Measurements from ENCODE around the gene FAM229A.
"Not testable (repeated sequence)": the region's sequence is repeated elsewhere in the genome, so short reads cannot be mapped to it uniquely, and the experiment has no call there.

The FAM229A gene, protein sequence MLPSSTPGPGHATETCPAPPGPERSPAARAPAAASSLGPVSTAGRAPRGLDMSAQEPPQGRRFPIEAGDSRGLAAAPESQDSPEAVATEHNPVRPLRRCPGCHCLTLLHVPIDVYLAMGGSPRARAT
- long read RNA-seq, donor 1, transcript FAM229A-202 (2 exons, 2,759 nt) = major isoform, 6 of 13 reads
- long read RNA-seq, donor 1, partial matches to known transcripts = 5 of 13 reads
- long read RNA-seq, donor 1, other reads (novel, unspliced or antisense) = 0 of 13 reads
- long read RNA-seq, donor 2, partial matches to known transcripts = 0 of 4 reads
- long read RNA-seq, donor 2, other reads (novel, unspliced or antisense) = 0 of 4 reads
- long read RNA-seq, donor 3, partial matches to known transcripts = 0 of 2 reads
- long read RNA-seq, donor 3, other reads (novel, unspliced or antisense) = 0 of 2 reads
- long read RNA-seq, donor 4, partial matches to known transcripts = 0 of 3 reads
- long read RNA-seq, donor 4, other reads (novel, unspliced or antisense) = 0 of 3 reads
- long read RNA-seq, donor 5, partial matches to known transcripts = 0 of 4 reads
- long read RNA-seq, donor 5, other reads (novel, unspliced or antisense) = 0 of 4 reads
- long read RNA-seq, donor 6, partial matches to known transcripts = 0 of 7 reads
- long read RNA-seq, donor 6, other reads (novel, unspliced or antisense) = 0 of 7 reads
- long read RNA-seq, donor 7, transcript FAM229A-204 (3 exons, 699 nt) = major isoform, 6 of 10 reads
- long read RNA-seq, donor 7, partial matches to known transcripts = 0 of 10 reads
- long read RNA-seq, donor 7, other reads (novel, unspliced or antisense) = 0 of 10 reads
- long read RNA-seq, donor 8, partial matches to known transcripts = 0 of 5 reads
- long read RNA-seq, donor 8, other reads (novel, unspliced or antisense) = 0 of 5 reads

DNA sequence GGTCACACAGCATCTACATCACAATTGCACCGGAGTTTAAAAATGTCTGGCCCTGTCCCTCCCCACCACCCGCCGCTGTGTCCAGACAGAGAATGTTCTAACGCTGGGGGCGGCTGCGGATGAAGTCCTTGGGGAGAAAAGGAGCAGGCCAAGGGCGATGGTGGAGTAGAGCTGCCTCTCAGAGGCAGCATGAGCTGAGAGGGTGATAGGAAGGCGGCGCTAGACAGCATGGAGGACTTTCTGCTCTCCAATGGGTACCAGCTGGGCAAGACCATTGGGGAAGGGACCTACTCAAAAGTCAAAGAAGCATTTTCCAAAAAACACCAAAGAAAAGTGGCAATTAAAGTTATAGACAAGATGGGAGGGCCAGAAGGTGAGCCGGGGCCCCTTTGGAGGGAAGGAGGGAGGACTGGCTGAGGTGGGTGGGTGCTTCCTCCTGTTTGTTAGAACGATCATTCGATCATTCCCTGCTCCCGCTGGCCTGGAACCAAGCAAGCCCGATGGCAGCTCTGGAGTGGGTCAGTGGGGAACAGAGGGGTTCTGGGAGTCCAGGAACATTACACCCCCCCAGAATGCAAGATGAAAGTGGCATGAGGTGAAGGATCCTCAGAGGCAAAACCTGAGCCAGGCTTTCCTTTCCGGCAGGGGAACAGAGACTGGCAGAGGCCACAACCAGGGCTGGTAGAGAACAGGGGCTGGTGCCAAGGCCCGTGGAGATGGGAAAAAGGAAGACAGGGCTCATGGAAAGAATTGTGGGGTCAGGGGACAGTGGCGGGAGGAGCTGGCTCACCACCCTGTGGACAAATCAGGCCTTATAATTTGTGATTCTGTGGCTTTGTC lies at the start of gene FAM229A, which contains the start of gene TSSK3:
FAM229A (minus strand) TSS at position 12 of the 840 bp plus-strand sequence. CDS start 394 bp downstream, outside the sequence.
TSSK3 (plus strand) TSS at position 66 of the 840 bp plus-strand sequence; CDS start at position 229, 163 bp downstream.
- no peak for DNase-seq

DNA sequence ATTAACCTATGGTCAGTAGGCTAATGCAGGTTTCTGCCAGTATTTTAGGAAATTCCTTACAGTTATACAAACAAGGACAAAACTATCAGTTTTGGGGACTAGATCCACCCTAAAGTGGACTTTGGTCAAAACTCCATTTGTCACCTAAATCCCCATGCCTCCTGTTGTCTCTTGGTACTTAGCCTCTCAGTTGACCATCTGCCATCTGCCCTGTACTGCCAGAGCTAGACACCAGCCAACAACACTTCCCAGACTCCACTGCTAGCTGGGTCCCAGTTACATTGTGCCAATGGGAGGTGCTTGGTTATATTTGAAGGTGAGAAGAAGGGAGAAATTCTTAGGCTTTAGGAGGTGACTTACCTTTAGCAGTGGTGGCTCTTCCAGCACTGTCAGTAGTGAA lies 49.0 kb upstream of the FAM229A start:
- no peak for DNase-seq

DNA sequence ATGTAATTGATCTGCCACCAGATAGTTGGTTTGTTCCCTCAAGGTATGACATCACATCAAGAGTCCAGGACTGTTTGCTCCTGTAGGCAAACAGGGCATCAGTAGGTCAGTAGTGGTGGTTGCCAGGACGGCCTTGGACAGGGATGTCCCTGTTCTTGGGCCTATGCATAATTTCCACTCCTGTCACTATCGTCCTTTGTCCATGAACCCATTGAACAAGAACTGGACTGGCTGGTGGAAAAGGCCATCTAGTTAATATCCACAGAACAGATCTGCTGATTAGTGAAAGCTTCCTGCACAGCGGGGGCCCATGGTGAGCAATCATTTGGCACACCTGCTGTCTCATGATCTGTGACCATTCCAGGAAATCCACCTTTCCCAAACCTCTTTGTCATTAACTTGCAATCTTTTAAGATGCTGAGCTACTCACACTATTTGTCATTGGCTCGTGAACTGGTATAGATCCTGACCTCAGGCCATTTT lies 44.4 kb upstream of the FAM229A start:
- no peak for DNase-seq

DNA sequence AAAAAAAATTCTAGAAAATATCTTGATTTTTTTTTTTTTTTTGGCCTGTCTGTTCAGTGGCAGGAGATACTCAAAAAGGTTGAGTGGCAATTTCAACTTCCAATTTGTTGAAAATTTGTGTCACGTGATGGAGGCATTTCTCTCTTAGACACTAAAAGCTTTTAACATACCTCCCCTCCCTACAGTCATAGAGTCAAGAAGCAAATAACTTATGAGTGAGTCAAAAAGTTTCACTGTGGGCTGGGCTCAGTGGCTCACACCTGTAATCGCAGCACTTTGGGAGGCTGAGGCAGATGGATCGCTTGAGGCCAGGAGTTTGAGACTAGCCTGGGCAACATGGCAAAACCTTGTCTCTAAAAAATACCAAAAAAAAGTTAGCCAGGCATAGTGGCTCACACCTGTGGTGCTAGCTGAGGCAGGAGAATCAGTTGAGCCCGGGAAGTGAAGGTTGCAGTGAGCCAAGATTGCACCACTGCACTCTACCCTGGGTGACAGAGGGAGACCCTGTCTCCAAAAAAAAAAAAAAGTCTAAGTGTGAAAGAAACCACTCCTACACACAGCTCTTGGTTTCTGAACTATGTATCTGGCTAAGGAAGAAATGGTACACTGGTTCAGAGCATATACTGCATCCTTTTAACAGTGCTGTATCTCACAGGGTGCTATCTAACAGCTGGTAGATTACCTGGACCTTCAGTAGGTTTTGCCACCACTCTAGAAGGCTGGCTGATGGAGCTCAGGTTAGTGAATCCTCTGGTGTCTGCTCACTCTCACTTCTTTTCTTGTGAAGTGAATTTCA lies 43.6 kb upstream of the FAM229A start:
- no peak for DNase-seq

DNA sequence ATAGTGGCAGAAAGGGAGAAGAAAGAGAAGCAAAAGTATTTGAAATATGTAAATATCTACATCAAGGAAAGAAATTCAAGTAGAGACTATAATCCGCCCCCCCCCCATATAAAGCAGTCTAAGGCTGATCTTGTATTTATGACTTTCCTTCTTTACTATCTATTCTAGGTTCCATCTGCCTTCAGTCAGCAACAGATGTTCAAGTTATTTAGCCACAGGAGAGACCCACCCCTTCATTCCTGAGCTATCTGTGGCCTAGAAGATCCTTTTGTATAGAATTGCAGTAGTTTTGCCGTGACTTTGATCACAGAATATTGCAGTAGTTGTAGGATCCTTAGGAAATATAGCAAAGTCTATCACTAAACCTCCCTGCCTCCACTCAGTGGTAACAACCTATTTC lies 42.7 kb upstream of the FAM229A start:
- no peak for DNase-seq

DNA sequence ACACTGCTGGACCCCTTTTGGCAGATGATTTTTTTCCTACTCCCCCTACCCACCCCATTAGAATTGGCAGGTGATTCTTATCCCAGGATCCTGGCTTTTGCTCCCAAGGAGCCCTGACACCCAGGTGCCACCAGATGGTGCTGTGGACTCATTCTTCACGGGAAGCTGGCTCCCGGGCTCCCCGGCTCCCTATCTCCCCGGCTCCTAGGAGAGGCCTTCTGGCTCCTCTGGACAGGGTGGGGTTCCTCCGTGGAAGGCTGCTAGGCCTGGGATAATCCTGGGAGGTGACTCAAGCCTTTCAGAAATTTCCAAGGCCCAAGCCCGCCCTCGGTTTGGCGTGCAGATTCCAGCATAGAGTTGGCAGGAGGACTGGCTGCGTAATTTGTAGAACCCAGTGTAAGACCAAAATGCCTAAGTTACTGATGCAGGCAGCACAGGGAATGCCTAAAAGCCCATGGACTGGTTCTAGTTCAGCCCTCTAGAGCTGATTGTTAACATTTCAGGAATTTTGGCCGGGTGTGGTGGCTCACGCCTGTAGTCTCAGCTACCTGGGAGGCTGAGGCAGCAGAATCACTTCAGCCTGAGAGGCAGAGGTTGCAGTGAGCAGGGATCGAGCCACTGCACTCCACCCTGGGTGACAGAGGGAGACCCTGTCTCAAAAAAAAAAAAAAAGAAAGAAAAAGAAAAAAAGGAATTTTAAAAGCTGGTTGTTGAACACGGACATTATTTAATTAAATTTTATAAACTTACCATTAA lies 38.8 kb upstream of the FAM229A start:
- peak; percentile 63 for DNase-seq

DNA sequence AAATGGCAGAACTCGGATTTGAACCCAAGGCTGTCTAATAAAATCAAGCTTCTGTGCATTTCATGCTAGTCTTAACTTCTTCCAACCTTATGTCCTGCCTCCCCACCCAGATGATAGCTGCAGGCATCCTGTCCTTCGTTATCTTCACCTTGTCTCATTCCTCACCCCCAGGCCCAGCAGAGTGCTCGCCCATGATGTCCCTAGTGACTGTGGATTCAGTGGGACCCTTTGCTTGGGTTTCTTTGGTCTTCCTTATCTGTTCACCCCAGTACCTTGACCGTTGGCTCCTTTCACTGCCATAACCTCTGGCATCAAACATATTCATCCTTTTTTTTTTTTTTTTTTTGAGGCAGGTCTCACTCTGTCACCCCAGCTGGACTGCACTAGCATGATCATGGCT lies 37.6 kb upstream of the FAM229A start:
- no peak for DNase-seq

DNA sequence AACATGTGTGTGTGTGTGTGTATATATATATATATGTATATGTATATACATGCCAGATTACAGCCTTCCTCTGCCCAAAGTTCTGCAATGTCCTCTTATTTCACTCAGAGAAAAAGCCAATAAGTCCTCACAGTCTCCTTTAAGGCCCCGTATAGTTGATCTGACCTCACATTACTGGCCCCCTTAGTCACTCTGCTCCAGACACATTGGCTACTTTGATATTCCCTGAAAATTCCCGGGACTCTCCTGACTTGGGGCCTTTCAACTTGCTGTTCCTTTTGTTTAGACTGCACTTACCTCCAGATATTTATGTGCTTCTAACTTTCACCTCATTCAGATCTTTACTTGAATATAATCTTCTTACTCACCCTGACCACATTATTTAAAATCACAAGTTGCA lies 36.1 kb upstream of the FAM229A start:
- no peak for DNase-seq

DNA sequence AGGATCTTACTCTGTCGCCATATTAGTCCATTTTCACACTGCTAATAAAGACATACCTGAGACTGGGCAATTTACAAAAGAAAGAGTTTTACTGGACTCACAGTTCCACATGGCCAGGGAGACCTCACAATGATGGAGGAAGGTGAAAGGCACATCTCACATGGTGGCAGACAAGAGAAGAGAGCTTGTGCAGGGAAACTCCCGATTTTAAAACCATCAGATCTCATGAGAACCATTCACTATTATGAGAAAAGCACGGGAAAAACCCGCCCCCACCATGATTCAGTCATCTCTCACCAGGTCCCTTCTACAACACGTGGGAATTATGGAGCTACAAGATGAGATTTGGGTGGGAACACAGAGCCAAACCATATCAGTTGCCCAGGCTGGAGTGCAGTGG lies 34.2 kb upstream of the FAM229A start:
- DNase-seq = not testable (repeated sequence)

DNA sequence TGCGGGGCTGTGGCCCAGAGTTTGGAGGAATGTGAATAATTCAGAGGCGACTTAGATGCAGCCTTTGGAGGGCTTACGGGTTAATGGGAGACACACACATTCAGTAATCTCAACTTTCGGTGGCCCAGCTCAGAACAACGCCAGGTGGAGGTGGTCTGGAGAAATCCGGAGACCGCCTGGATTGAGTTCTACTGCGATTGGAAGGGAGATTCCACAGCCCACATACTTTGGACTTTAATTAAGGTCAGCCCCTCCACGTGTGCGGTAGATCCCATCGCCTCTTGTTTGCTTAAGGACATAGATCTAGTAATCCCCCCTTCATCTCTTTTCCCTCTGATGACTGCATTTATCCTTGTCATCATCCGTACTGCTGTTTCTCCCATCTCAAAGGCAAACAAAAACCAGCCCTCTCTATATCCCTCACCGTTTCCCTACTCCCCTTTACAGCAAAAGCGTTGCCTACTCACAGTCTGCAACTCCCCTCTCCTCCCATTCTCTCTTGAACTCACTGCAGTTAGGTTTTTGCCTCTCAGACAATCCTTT lies 32.7 kb upstream of the FAM229A start:
- peak; percentile 93 for DNase-seq

DNA sequence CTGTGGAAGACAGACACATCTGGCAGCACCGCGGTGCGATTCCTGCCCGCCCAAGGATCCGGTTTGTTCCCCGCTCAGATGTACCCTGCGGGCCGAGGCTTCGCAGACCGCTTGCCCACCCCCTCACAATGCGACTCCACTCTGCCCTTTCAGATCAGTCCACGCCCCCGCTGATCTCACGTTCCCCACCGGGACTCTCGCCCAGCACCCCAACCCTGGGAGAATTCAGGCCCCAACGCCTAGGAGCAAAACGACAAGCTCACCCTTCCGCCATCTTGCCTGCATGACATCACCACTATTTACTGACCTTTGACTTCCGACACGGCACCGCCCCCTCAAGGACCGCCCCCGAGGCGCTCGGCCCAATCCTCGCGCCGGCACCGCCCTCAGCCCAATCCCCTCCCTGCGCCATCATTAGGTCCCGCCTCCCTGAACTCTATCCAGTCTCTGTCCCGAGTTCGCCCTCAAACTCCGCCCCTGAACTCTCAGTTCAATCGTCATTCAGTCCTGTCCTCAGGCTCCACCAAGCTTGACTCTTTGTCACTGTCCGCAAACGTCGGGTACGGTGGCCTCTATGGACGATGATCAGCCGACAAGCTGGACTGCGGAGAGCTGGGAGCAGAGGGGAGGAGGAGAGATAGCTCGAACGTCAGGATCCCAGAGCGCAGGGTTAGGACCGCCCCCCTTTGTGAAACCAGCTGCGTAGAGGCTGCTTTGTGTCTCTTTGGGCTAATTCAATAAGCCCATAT lies 32.0 kb upstream of the FAM229A start, which contains the start of gene BSDC1:
BSDC1 (minus strand) TSS at position 301 of the 749 bp plus-strand sequence; CDS start at position 274, 27 bp downstream.
- DNase-seq = peak; percentile 95

DNA sequence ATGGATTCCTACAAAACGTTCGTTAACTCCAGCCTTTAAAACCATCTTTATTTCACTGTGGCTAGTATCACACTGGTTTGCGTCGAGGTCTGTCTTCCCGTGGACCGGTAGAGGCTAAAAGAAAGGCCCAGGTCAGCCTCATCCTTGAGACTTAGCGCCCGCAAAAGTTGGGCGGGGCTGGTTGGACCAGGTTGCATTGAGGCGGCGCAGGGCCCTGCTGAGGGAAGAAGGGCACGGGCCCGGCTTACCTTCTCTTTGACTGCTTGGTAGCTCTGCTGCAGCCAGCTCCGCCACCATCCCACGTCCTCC lies 31.5 kb upstream of the FAM229A start:
- no peak for DNase-seq

DNA sequence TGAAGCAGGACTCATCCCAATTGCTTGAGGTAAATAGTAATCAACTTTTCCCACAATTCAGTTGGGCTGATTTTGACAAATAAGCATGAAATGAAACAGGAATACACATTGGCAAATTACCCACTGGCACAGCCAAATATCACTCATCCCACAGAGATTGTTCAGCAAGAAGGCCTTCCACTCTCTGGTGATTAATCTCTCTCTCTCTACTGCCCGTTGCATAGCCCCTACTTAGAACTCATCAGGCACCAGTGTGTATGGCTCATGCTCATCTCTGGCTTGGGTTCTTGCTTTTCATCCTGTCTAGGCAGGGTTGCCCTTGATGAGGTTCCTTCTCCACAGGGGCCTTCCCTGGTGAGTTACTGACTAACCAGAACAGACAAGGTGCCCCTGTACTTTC lies 30.9 kb upstream of the FAM229A start:
- DNase-seq = peak; percentile 3

DNA sequence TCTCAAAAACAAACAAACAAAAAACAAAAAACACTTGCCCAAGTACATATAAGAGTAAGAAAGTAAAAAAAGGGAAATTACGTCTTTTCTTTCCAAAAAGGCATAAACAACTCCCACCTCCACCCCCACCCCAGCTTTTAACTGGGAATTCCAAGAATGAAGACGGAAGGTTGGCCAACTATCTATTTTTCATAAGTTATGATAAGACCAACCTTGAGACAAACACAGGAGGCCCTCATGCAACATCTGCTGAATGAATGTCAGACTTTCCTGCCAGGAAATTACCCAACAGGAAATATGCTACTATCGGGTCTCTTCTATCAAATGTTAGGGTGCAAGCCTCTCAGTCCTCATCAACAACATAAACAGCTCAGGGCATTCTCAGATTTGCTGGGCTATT lies 30.0 kb upstream of the FAM229A start:
- no peak for DNase-seq

DNA sequence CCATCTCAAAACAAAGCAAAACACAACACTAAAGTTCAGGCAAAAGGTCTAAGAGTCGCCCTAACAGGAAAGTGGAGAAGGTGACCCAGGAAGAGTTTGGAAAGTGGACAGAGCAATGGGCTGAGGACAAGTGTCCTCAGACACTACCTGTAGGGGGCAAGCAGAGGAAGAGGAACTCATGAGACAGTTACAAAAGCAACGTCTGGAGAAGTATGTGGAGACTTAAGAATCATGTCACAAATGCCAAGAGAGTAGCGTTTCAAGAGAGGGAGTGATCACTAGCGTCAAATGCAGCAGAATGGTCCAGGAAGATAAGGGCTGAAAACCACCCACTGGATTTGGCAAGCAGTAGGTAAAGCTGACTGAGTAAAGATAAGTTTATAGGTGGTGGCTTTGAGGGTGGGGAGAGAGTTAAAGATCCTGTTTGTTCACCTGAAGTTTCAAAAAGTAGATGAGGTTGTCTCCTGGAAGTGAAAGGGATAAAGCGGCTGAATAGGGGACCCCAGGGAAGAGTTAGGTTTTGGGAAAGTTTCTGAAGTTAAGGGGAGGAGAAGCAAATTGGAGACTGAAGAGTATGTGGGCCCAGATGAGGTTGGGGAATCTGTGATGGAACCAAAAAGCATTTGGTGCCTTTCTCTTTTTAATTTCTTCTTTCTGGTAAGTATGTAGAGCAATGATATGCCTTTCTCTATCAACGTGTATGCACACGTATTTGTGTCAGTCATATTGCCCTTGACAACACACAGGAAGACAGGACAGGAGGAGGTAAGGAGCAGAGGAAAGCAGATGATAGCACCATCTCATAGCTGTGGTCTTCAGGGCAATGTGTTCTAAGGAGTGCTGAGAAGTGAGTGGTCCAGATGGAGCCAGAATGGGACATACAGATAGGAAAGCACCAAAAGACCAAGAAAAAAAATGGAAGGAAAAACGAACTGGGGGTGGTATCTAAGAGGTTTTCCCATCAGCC lies 28.9 kb upstream of the FAM229A start:
- DNase-seq = no peak

DNA sequence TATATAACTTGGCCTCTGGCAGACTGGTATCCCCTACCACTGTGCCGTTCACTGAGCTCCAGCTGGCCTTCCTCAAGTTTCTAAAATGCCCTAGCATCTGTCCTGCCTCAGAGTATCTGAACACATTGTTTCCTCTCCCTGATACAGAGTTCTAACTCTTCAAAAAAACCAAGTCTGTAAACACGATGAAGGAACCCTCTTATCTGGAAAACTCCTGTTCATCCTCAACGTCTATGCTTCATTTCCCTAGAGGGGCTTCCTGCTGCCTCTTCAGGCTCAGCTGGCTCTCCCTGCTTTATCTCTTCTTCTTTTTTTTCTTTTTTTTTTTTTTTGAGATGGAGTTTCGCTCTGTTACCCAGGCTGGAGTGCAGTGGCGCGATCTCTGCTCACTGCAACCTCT lies 26.4 kb upstream of the FAM229A start:
- no peak for DNase-seq

DNA sequence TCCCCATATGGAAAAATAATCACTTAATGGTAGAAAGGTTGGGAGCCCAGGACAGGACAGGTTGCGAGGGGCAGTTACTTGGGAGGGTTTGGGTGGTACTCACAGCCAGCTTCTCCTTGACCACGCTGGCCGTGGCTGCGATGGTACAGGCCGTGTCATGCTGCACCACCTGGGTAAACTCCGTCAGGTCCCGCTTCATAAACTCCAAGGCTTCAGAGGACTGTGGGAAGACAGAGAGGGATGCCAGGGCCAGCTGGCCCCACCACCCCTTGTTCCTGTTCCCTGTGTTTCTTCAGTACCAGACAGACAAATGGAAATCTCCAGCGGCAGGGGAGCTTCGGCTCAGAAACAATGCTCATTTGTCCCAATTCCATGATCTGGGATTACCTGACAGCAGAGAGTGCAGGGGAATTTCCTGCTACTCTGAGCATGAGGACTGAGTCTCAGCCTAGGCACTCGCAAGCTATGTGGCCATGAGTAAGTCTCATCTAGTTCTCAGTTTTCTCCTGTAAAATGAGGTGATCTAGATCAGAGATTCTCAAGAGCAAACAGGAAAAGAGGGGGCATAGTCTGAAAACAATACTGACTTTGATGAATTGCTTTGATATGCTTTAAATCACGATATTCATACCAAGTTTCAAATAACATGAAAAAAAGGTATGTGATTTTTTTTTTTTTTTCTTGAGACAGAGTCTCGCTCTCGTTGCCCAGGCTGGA lies 24.5 kb upstream of the FAM229A start:
- DNase-seq = no peak
